Stimulated activated CD8-positive, alpha-beta memory T cell treated with anti-CD3 and anti-CD28 coated beads, Interleukin-4, amount 100 ng/mL, for 1 hour (primary cell): ENCODE results near the gene BCAS1.
"Not testable (repeated sequence)": the region's sequence is repeated elsewhere in the genome, so short reads cannot be mapped to it uniquely, and the experiment has no call there.

ENCODE experiments used
- DNase-seq, 2 donors: peaks; one replicate each; pipeline ENCODE4 v3.0.0-alpha.2; 2020; ENCODE audit warnings: low read depth in 2 of 2, low spot score in 1 of 2

The BCAS1 gene

GRCh38 chr20:53990003-53990402 is 80.4 kb downstream of the BCAS1 start:
- DNase-seq, result no peak

DNA sequence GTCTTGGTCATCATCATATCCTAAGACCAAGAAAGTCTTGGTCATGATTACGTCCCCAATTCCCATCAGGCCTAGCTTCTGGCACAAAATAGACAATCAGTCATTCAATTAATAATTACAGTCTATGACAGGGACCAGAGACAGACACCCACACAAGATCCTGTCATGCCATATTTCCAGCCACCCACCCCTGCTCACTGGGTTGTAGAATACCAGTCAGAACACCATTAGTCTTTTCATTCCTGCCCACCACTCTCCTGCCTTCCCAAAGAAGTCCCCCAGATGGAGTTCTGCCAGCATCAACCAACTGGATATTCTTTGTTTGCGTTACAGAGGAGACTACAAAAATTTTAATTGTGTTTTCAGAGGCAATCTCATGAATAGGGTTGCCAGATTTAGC is 81.0 kb downstream of the BCAS1 start:
- DNase-seq, result no peak

DNA sequence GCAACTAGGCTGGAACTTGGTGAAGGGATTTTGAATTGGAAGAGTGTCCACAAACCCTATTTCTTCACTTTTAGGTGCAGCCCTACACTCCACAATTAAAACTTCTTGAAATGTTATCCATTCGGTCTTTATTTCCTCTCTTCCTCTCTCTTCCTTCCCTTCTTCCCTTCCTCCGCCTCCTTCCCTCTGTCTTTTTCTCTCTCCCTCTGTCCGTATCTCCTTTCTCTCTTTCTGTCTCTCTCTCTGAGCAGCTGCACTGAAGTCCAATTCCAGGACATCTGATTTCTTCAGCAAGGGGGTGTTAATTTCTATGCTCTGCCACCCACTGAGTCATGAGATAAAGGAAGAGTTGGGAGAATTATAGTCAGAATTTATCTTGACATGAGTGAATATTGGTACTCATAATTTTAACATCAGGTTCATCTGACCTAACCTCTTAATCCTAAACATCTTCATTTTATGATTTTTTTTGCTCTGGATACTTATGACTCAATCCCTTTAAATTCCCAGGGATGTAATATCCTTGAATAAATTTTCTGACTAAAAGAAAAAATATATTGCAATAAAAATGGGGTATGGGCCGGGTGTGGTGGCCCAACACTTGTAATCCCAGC is 84.2 kb downstream of the BCAS1 start:
- DNase-seq, result no peak

DNA sequence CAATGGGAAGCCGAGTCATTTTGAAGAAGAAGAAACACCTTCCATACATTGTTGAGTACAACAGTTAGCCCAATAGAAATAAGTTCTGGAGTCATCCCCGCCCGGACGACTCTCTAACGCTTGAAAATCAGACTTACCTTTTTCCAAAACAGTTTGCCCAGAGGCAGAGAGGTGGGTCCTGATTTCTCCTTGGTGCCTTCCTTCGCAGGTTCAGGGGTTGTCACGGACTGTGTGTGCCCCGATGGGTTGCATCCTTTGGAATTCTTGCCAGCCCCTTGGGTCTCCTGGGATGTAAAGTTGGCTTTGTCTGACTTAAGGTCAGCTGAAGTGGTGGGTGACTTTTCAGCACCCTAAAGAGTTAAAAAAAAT is 85.3 kb downstream of the BCAS1 start:
- DNase-seq, result no peak

- DNase-seq, result no peak
These were observed 85.8 kb downstream of the BCAS1 start for GRCh38 chr20:53984356-53985149.

- no peak for DNase-seq
These were observed 87.0 kb downstream of the BCAS1 start for GRCh38 chr20:53983401-53983800.

- DNase-seq, result no peak
These were observed 87.8 kb downstream of the BCAS1 start for GRCh38 chr20:53982624-53983023.

DNA sequence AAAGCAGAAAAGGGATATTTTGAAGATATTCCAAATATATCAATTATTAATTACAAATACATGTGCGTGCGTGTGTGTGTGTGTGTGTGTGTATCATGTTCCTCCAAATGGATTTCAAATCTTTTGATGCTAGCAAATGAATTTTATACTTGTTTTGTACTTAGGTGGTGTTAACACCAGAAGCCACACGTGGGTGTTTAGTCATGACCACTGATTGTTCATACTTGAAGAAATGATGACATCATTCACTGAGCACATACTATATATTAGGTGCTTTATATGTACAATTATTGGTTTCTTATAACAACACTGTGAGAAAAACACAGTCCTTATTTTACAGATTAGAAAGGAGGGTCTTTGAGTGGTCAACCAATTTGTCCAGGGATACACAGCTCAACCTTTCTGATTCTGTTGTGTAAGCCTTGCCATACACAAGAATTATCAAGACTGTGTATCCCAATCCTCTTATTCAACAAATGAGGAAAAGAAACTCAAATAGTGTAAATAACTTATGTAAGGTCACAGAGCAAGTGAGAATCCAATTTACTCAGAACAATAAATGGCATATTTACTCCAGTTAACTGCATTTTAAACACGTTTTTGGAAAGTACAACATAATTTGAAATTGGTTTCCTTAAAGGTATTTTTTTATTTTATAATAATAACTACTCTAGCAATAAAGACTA is 88.5 kb downstream of the BCAS1 start:
- DNase-seq, result no peak

GRCh38 chr20:53981130-53981529 is 89.3 kb downstream of the BCAS1 start:
- DNase-seq, result no peak

DNA sequence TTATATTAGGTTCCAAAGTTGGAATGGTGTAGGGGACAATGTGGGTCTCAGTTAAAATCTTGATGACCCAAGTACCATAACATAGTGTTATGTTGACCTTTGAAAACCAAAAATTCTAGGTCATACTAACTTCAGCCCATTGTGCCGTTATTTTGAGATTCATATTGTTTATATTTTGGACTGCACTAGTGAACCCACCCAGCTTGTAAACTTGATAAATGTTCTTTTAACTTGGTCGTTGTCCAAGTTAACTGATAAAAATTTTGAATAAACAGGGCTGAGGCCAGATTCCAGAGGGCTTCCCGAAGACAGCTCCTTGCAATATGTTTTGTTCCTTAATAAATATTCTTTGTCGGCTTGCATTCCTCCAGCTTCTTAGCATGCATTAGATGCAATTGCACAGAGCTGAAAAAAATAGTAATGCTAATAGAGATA is 90.3 kb downstream of the BCAS1 start:
- no peak for DNase-seq

- DNase-seq, result no peak
These were observed 91.9 kb downstream of the BCAS1 start for GRCh38 chr20:53978497-53978896.

- DNase-seq, result no peak
These were observed 93.0 kb downstream of the BCAS1 start for GRCh38 chr20:53977391-53977790.

DNA sequence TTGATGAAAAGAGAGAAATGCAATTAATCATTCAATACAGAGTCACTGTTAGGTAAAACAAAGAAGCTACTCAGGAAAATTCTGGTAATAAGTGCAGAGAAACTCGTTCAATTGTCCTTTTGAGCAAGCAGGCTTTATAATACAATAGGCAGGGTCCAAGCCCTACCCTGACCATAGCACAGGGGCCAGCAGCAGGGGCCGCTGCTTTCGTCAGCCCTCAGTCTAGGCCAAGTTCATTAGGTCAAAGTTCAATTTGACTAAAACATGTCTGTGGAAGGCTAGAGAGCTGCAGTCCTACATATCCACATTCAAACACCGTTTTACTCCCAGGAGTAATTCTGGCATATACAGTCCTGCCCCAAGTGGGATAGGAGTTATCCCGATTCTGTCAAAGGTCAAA is 94.6 kb downstream of the BCAS1 start:
- DNase-seq, result no peak

DNA sequence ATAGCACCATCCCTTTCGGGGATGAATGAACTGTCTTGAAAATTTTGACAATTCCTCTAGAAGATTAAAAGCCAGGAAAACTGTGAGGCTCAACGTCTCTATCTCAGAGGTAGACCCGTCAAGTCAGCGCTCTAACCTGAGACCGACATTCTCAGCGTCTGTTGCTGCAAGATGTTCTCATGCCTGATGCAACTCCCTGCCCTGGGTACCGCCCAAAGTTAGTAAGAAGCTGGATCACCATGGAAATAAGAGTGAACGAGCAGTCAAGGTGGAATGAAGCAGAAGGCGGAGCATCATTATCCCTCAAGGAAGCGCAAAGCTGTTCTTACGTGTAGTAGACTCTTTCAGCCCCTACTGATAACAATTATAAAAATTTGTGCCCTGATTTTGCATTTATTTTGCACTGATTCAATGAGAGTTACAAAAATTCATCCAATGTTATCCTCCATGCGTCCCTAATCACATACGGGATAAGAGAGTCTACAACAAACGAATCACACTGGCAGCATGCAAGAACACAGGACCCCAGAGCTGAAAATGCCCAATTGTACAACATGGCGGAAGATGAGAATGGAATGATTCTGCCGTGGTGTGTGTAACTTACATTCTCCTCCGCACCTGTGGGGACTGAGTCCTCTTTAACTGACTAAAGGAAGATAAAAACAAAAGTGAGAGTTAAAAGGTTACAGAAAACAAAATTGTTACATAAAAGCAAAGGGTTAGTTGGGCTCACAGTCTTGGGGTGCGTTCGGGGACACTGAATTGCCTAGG is 95.4 kb downstream of the BCAS1 start:
- no peak for DNase-seq

- DNase-seq, result not testable (repeated sequence)
These were observed 96.5 kb downstream of the BCAS1 start for GRCh38 chr20:53973882-53974281.

GRCh38 chr20:53972179-53972578 is 98.2 kb downstream of the BCAS1 start:
- DNase-seq, result no peak

DNA sequence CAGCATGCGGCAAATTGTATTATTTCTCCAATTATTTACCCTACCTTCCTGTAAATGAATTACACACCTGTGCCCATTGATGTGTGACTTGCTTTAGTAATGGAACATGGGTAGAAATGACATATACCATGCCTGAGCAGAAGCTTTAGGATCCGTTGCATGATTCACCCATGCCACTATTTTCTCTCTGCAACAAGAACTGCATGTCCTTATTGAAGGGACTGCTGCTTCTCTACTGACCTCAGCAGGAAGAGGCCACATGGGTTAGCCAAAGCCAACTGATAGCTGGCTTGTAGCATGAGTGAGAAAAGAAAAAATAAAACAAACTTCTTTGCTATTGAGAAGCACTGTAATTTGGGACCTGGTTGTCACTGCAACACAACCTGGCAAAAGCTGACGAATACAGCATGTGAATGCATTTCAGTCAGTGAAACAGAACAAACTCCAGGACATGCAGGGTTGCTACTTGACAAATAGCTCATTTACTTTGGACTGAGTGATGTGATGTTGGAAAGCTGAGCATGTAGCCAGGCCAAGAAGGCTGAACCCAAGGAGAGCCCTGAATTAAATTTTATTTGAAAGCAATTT is 99.2 kb downstream of the BCAS1 start:
- no peak for DNase-seq

DNA sequence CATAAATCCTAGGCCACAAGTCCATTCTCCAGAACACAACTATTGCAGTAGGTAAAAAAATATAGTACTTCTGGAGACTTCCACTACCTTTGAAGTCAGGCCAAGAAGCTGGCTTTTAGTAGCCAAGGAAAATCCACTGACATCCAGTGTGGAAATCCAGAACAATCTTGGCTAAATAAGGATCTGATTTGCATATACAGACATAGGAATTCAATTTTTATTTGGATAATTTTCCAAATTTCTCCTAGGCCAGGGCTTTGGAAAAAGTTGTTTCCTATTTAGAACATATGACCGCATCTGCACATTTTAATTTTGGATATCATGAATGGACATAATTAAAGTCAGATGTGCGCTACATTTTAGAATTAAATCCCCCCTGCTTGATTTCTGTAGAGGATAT is 100.2 kb downstream of the BCAS1 start:
- no peak for DNase-seq

- DNase-seq, result no peak
These were observed 102.9 kb downstream of the BCAS1 start for GRCh38 chr20:53967527-53967926.

- no peak for DNase-seq
These were observed 103.5 kb downstream of the BCAS1 start for GRCh38 chr20:53966774-53967398.
